BJ (cell line): ENCODE results near the gene PAFAH2. TPM values are rescaled to one million over a fixed set of nuclear protein-coding genes. Genes with fewer than 3 reads are reported as not detected.

Source experiments
- CTCF ChIA-PET: fragments of 350-600 bp; formaldehyde crosslinking; extraction: SDS; loops from one replicate; lab custom pipeline; 2021; ENCODE audit warnings: antibody characterized with exemption, inconsistent platforms; lab: Yijun Ruan, JAX
- POLR2A ChIA-PET: fragments of 300-600 bp; sonication (Branson Sonifier 250); formaldehyde crosslinking; extraction: SDS; loops from one replicate; lab custom pipeline; 2021; ENCODE audit warnings: antibody characterized with exemption; lab: Charles Lee
- DNase-seq: peaks from one replicate; pipeline ENCODE4 v3.0.0-alpha.2; 2011; ENCODE audit warnings: low read depth
- H3K27me3 ChIP-seq: 2 replicates; pipeline ENCODE4 v1.6.0; 2011; ENCODE audit warnings: low read length; ENCODE audit not compliant: control insufficient read depth, insufficient read depth
- H3K36me3 ChIP-seq: 2 replicates; pipeline ENCODE4 v1.5.1; 2011; ENCODE audit warnings: low read length; ENCODE audit not compliant: control insufficient read depth, insufficient read depth
- H3K4me3 ChIP-seq: 2 replicates; pipeline ENCODE4 v1.5.1; 2011; ENCODE audit warnings: low read depth, mild to moderate bottlenecking, control low read depth, low read length
- polyA plus RNA-seq: library from polyadenylated mRNA; depleted of rRNA; stranded (reverse); fragments of >200 nt; gene quantifications from 2 replicates; pipeline ENCODE4 v1.2.3, GENCODE V29; 2011
- TF ChIP-seq, protein P1 (sequence below): IDR thresholded peaks from 2 replicates; pipeline ENCODE4 v1.5.1; 2011; ENCODE audit warnings: low read depth, mild to moderate bottlenecking, control low read depth, inconsistent platforms, low read length, moderate library complexity; ENCODE audit not compliant: insufficient read depth

Gene PAFAH2
- polyA plus RNA-seq, 1 experiment = 11.9 TPM

DNA sequence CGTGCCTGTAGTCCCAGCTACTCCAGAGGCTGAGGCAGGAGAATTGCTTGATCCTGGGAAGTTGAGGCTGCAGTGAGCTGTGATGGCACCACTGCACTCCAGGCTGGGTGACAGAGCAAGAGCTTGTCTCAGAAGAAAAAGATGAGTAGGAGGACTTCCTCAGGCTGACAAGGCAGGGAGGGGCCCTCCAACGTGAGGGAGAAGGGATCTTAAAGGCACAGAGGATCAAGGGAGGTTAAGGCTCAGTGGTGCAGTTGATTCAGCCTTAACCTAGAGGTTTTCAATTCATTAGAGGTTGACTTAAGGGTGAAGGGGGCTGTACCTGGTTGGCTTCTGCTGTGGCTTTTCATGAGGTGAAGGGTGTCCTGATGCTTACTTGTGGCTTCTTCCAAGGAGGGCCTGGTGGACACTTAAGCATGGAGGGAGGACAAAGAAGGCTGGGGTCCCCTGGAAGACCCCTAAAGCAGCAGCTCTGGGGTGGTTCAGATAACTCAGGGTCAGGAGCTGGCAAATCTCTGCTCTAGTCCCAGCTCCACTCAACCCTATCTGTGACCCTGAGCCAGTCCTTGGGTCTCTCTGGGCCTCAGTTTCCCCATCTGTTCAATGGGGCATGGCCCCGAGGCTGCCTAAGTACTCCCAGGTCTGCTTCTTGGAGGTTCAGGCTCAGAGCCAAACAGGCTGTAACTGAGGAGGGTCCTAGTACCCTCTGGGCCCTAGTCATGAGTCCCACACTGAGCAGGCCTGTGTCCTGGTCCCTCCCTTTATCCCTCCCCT lies 30.0 kb upstream of the PAFAH2 start:
- no peak overlapping the region for H3K4me3 ChIP-seq
- no peak for DNase-seq
- no peaks in the 10 kb centered on the region for H3K27me3 ChIP-seq
- no peaks in the 10 kb centered on the region for H3K36me3 ChIP-seq
- POLR2A ChIA-PET = no interaction called here
- CTCF ChIA-PET = interaction anchor here (1.8 to 2.1 kb wide), 2 partner anchors 8 to 117 kb away, joined by 6 to 12 read pairs; no protein-coding TSS in a partner anchor
- TF ChIP-seq, protein P1, sequence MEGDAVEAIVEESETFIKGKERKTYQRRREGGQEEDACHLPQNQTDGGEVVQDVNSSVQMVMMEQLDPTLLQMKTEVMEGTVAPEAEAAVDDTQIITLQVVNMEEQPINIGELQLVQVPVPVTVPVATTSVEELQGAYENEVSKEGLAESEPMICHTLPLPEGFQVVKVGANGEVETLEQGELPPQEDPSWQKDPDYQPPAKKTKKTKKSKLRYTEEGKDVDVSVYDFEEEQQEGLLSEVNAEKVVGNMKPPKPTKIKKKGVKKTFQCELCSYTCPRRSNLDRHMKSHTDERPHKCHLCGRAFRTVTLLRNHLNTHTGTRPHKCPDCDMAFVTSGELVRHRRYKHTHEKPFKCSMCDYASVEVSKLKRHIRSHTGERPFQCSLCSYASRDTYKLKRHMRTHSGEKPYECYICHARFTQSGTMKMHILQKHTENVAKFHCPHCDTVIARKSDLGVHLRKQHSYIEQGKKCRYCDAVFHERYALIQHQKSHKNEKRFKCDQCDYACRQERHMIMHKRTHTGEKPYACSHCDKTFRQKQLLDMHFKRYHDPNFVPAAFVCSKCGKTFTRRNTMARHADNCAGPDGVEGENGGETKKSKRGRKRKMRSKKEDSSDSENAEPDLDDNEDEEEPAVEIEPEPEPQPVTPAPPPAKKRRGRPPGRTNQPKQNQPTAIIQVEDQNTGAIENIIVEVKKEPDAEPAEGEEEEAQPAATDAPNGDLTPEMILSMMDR = no peak

DNA sequence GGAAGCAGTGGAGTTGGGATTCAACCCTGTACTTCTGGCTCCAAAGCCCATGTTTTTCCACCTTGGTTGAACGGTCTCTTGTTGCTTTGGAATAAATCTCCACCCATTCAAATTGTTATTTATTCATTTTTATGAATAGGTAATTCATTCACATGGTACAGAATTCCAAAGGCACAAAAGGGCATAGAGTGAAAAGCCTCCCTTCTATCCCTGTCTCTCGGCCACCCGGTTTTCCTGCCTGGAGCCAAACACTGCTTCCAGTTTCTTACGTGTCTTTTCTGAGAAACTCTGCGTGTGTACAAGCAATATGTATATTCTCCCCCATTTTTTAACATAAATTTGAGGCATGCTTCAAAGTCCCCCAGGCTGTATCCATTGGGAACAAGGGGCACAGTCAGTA lies 27.7 kb upstream of the PAFAH2 start:
- CTCF ChIA-PET = no interaction called here
- POLR2A ChIA-PET = no interaction called here
- DNase-seq = no peak
- TF ChIP-seq, protein P1 = no peak
- Histone ChIP-seq H3K4me3 (no peak overlapping the region), H3K36me3 (no peaks in the 10 kb centered on the region), H3K27me3 (no peaks in the 10 kb centered on the region)

DNA sequence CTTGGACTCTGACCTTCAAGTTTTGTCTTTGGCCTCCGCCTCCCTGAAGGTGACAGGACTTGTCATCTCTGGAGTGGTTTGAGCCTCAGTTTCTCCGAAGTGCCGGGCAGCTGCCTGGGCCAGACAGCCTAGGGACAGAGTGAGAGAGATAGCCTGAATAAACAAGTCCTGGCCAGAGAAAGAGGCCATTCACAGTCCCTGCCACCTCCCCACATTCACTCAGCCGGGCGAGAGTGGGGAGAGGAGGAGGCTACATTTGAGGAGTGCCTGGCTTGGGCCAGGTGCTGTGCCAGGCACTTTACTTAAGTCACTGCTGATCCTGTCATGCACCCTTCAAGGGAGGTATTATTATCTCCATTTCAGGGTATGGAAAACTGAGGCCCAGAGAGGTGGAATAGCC lies 27.2 kb upstream of the PAFAH2 start:
- ChIA-PET CTCF (interaction anchor here (1.4 to 2.3 kb wide), 3 partner anchors 10 to 130 kb away, joined by 4 to 7 read pairs (median 6); partner anchors contain the start of gene PAFAH2), POLR2A (no interaction called here)
- TF ChIP-seq, protein P1 = no peak
- Histone ChIP-seq H3K4me3 (no peak overlapping the region), H3K27me3 (no peaks in the 10 kb centered on the region), H3K36me3 (no peaks in the 10 kb centered on the region)
- no peak for DNase-seq

DNA sequence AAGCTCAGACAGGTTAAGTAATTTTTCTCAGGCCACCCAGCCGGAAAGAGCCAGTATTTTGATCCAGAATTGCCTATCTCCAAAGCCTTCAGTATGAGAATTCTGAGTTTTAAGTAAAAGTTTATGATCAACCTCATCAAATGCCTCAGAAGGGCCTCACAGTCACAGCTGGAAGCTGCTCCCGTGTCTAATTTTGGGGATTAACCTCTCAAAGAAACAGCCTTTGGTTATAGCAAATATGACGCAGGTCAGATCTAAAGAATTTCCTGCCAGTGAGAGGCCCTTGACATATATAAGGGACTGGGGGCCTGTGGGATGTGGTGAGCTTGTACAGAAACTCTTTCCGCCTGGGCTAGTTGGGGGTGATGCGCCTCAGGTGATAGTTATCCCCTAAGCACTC lies 26.0 kb upstream of the PAFAH2 start:
- H3K4me3 ChIP-seq = no peak overlapping the region
- TF ChIP-seq, protein P1 = no peak
- ChIA-PET CTCF (interaction anchor here (1.4 to 2.3 kb wide), 5 partner anchors 11 to 129 kb away, joined by 4 to 7 read pairs (median 6); partner anchors contain the start of gene PAFAH2), POLR2A (no interaction called here)
- H3K27me3 ChIP-seq = no peaks in the 10 kb centered on the region
- no peaks in the 10 kb centered on the region for H3K36me3 ChIP-seq
- no peak for DNase-seq

DNA sequence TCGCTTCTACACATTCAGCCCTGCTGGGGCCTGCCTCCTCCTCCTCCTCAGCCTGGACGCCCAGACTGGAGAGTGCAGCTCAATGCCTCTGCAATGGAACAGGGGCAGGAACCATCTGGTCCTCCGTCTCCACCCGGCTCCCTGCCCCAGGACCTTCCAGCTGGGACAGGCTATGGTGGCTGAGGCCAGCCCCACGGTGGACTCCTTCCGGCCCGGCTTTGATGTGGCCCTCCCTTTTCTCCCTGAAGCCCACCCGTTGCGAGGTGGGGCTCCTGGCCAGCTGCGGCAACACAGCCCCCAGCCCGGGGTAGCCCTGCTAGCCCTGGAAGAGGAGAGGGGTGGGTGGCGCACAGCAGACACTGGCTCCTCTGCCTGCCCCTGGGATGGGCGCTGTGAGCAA lies 25.1 kb upstream of the PAFAH2 start:
- CTCF ChIA-PET = interaction anchor here (1.8 to 2.3 kb wide), 4 partner anchors 13 to 128 kb away, joined by 5 to 9 read pairs (median 6); partner anchors contain the start of gene PAFAH2
- TF ChIP-seq, protein P1 = no peak
- DNase-seq = no peak
- POLR2A ChIA-PET = no interaction called here
- H3K36me3 ChIP-seq = no peaks in the 10 kb centered on the region
- no peaks in the 10 kb centered on the region for H3K27me3 ChIP-seq
- H3K4me3 ChIP-seq = no peak overlapping the region
